OCI-LY7 (cell line): ENCODE data around the gene BRSK2. TPM values are rescaled to one million over a fixed set of nuclear protein-coding genes. Genes with fewer than 3 reads are reported as not detected.

Experiments
- BruUV-seq: library from RNA; stranded (reverse); fragments of 400-500 nt; replicated peaks from 2 replicates; lab custom pipeline; 2021; lab: Mats Ljungman, UMichigan
- CTCF ChIA-PET: fragments of 300-600 bp; sonication (Branson Sonifier 250); formaldehyde crosslinking; loops from one replicate; lab custom pipeline; 2022; ENCODE audit warnings: antibody characterized with exemption; ENCODE audit not compliant: unreplicated experiment; lab: Charles Lee
- POLR2A ChIA-PET: fragments of 300-600 bp; sonication (Branson Sonifier 250); formaldehyde crosslinking; loops from one replicate; lab custom pipeline; 2022; ENCODE audit warnings: antibody characterized with exemption; lab: Charles Lee
- DNase-seq: peaks from one replicate; pipeline ENCODE4 v3.0.0-alpha.2; 2015; ENCODE audit warnings: low spot score
- H2AFZ ChIP-seq: fragments of 200-600 bp; sonication (generic), shearing (Covaris generic); 2 replicates; pipeline ENCODE4 v1.6.1; 2014; ENCODE audit warnings: mild to moderate bottlenecking, antibody characterized with exemption, low read length, moderate library complexity
- H3K27ac ChIP-seq: fragments of 200-600 bp; sonication (generic); 2 replicates; pipeline ENCODE4 v1.5.1; 2014; ENCODE audit warnings: mixed run types, low read depth, mild to moderate bottlenecking, moderate library complexity, low read length, inconsistent platforms; ENCODE audit not compliant: poor library complexity, severe bottlenecking
- H3K36me3 ChIP-seq: fragments of 200-600 bp; sonication (generic); 2 replicates; pipeline ENCODE4 v1.6.1; 2014; ENCODE audit warnings: mild to moderate bottlenecking, antibody characterized with exemption, low read length, moderate library complexity, mixed read lengths; ENCODE audit not compliant: insufficient read depth
- H3K4me1 ChIP-seq: fragments of 200-600 bp; sonication (generic); 2 replicates; pipeline ENCODE4 v1.5.1; 2014; ENCODE audit warnings: mild to moderate bottlenecking, low read length; ENCODE audit not compliant: insufficient read depth, poor library complexity, severe bottlenecking
- H3K4me2 ChIP-seq: fragments of 200-600 bp; sonication (generic); 2 replicates; pipeline ENCODE4 v1.6.1; 2014; ENCODE audit warnings: mild to moderate bottlenecking, low read length
- H3K4me3 ChIP-seq: fragments of 200-600 bp; sonication (generic); 2 replicates; pipeline ENCODE4 v1.5.1; 2014; ENCODE audit warnings: mild to moderate bottlenecking, low read depth, low read length; ENCODE audit not compliant: poor library complexity, severe bottlenecking
- H3K79me2 ChIP-seq: fragments of 200-600 bp; sonication (generic); 2 replicates; pipeline ENCODE4 v1.6.1; 2016; ENCODE audit warnings: low read depth, mild to moderate bottlenecking, low read length, moderate library complexity, mixed read lengths; ENCODE audit not compliant: insufficient read depth
- H3K9me2 ChIP-seq: fragments of 200-600 bp; sonication (generic); 2 replicates; pipeline ENCODE4 v1.6.1; 2016; ENCODE audit warnings: mild to moderate bottlenecking, low read length, mixed read lengths; ENCODE audit not compliant: insufficient read depth
- H3K9me3 ChIP-seq: fragments of 200-600 bp; sonication (generic); 2 replicates; pipeline ENCODE4 v1.6.1; 2014; ENCODE audit warnings: mild to moderate bottlenecking, mixed run types, low read length, mixed read lengths
- H4K20me1 ChIP-seq: fragments of 200-600 bp; sonication (generic); 2 replicates; pipeline ENCODE4 v1.6.1; 2014; ENCODE audit warnings: mild to moderate bottlenecking, antibody characterized with exemption, low read length, moderate library complexity, mixed read lengths; ENCODE audit not compliant: insufficient read depth
- CTCF ChIP-seq: fragments of 200-600 bp; sonication (generic); conservative IDR thresholded peaks from 2 replicates; pipeline ENCODE4 v1.5.1; 2014; ENCODE audit warnings: mild to moderate bottlenecking, antibody characterized with exemption, low read length, moderate library complexity, mixed read lengths
- EZH2phosphoT487 ChIP-seq: fragments of 200-600 bp; sonication (generic); IDR thresholded peaks from 2 replicates; pipeline ENCODE4 v1.6.1; 2018; ENCODE audit warnings: low read depth, borderline replicate concordance, mild to moderate bottlenecking, mixed run types, antibody characterized with exemption, low read length, moderate library complexity, mixed read lengths
- intact Hi-C: fragments of 100-400 bp; cut with micrococcal nuclease; formaldehyde crosslinking; loops from one replicate; pipeline ENCODE4 v1.10.0; 2022; ENCODE audit not compliant: unreplicated experiment
- total RNA-seq, 2 experiments: library from RNA; depleted of rRNA in 1 of 2; stranded (reverse); fragments of >200 nt in 1 of 2; shearing (Covaris generic) in 1 of 2; gene quantifications; 2 replicates each; pipeline ENCODE4 v1.2.3, GENCODE V29; 2014 to 2022

The BRSK2 gene
- total RNA-seq, 2 experiments from 2014 or later: not detected

DNA sequence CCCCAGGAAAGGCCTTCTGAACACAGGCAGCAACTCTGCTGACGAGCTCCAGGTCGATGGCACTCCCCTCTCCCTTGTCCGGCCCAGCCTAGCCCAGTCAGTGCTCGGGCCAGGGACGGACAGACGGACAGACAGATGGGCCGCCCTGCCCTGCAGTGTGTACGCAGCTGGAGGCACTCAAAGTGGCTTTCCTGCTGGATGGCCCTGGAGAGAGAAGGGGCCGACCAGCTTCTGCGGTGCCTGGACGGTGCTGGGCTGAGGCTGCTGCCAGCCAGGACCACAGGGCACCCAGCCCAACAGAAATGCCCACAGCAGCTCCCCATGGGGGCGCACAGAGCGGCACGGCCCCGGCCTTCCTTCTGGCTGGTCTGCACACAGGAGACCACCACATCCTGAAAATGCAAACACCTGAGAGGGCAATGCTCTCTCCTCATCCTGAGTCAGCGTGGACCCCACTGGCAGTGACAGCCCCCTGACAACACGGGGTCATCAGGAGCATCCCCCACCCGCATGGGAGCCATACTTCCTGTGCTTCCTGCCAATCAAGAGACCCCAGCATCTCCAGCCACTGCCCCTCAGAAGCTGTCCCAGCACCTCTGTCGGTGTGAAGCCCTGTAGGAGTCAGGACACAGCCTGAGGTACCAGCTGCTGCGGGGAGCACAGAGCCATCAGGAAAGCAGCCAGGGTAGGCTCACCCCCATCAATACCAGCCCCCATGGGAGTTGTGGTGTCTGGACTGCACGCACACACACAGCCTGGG, 97.5 kb downstream of the BRSK2 start:
- no peak for DNase-seq
- no peak overlapping the region for H2AFZ ChIP-seq
- no peak overlapping the region for H3K4me3 ChIP-seq
- H3K79me2 ChIP-seq: no peaks in the 10 kb centered on the region
- H3K36me3 ChIP-seq: no peaks in the 10 kb centered on the region
- no peaks in the 10 kb centered on the region for H3K9me2 ChIP-seq
- ChIA-PET CTCF (no interaction called here), POLR2A (no interaction called here)
- no TSS peak for BruUV-seq
- H3K4me2 ChIP-seq: no peak overlapping the region
- no peak overlapping the region for H3K27ac ChIP-seq
- H3K4me1 ChIP-seq: no peaks in the 10 kb centered on the region
- no peak for TF ChIP-seq CTCF
- peaks cover 3% of the 10 kb centered on the region; the same call in 1 of the 2 replicates for H4K20me1 ChIP-seq
- H3K9me3 ChIP-seq: no peaks in the 10 kb centered on the region
- intact Hi-C loops: no loop called here

DNA sequence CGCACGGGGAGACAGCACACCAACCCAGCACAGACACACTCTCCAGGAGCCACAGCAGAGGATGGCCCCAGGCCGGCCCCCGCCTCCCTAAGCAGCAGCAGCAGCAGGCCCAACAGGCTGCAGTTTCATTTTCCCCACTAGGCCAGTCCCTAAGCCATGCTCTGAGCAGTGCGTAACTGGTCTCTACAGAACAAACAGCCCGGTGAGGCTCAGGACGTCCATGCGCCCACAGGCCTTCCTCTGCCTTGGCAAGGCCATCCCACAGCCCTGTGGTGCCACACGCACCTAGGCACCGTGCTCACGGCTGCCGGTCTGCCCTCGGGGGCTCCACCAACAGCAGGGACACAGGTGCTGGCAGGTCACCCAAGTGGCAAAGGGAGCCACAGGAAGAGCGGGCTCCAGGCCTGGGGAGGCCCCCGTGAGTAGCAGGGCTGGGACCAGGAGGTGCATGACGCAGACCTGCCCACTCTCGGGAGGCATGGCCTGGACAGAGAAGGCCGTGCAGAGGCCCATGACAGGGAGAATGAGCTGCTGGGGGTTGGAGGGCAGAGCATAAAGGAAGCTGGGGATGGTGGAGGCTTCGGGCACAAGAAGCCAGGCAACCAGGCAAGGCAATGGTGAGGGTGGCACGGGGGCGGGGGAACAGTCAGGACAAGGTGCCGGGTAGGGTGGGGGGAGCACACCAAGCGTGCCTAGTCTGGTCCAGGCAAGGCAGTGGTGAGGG, 98.3 kb downstream of the BRSK2 start:
- no peak overlapping the region for H2AFZ ChIP-seq
- ChIA-PET CTCF (no interaction called here), POLR2A (no interaction called here)
- no peak overlapping the region for H3K27ac ChIP-seq
- no peaks in the 10 kb centered on the region for H3K4me1 ChIP-seq
- no peak overlapping the region for H3K4me2 ChIP-seq
- intact Hi-C loops: no loop called here
- BruUV-seq: no TSS peak
- no peaks in the 10 kb centered on the region for H3K79me2 ChIP-seq
- H3K36me3 ChIP-seq: no peaks in the 10 kb centered on the region
- H3K9me2 ChIP-seq: no peaks in the 10 kb centered on the region
- H3K9me3 ChIP-seq: no peaks in the 10 kb centered on the region
- no peak overlapping the region for H3K4me3 ChIP-seq
- DNase-seq: no peak
- TF ChIP-seq EZH2phosphoT487 (no peak), CTCF (no peak)
- peaks cover 7% of the 10 kb centered on the region; the same call in 1 of the 2 replicates for H4K20me1 ChIP-seq
